ENCODE measurements around the gene ADARB2.

DNA sequence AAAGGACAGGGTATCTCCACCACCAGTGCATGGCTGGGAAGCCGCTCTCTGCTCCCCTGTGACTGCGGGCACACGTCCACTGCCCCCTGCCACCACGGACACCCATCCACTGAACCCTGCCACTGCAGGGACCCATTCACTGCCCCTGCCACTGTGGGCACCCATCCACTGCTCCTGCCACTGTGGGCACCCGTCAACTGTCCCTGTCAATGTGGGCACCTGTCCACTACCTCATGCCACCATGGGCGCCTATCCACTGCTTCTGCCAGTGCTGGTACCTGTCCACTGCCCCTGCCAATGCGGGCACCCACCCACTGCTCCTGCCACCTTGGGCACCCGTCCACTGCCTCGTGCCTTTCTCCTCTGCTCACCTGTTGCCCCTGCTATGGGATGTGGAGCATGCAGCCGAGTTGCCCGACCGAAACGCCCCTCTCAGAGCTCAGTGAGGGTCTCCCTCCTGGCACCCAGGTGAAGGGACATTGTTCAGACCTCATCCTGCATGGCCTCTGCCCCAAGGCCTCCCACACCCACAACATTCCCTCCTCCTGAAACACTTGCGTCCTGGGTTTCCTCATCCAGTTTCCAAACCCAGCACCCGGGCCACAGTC is 207.4 kb downstream of the ADARB2 start:
- TF ChIP-seq, protein P1, sequence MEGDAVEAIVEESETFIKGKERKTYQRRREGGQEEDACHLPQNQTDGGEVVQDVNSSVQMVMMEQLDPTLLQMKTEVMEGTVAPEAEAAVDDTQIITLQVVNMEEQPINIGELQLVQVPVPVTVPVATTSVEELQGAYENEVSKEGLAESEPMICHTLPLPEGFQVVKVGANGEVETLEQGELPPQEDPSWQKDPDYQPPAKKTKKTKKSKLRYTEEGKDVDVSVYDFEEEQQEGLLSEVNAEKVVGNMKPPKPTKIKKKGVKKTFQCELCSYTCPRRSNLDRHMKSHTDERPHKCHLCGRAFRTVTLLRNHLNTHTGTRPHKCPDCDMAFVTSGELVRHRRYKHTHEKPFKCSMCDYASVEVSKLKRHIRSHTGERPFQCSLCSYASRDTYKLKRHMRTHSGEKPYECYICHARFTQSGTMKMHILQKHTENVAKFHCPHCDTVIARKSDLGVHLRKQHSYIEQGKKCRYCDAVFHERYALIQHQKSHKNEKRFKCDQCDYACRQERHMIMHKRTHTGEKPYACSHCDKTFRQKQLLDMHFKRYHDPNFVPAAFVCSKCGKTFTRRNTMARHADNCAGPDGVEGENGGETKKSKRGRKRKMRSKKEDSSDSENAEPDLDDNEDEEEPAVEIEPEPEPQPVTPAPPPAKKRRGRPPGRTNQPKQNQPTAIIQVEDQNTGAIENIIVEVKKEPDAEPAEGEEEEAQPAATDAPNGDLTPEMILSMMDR (IDR thresholded peaks at IDR 0.05), result no peak
- TF ChIP-seq POLR2A (IDR thresholded peaks at IDR 0.05), result no peak
- TF ChIP-seq POLR2AphosphoS5 (IDR thresholded peaks at IDR 0.05), result no peak
- no peak for TF ChIP-seq EP300 (IDR thresholded peaks at IDR 0.05)

Measured in suprapubic skin (tissue), 4 donors.